ENCODE measurements around the gene CCDC85B. TPM values are rescaled to one million over a fixed set of nuclear protein-coding genes. Genes with fewer than 3 reads are reported as not detected.

CCDC85B gene
- total and polyA plus RNA-seq, 2 of the 8 experiments (the other 6 are each of a cell fraction or from before 2014, with no cell fraction given), result 19.8 to 30.8 TPM

DNA sequence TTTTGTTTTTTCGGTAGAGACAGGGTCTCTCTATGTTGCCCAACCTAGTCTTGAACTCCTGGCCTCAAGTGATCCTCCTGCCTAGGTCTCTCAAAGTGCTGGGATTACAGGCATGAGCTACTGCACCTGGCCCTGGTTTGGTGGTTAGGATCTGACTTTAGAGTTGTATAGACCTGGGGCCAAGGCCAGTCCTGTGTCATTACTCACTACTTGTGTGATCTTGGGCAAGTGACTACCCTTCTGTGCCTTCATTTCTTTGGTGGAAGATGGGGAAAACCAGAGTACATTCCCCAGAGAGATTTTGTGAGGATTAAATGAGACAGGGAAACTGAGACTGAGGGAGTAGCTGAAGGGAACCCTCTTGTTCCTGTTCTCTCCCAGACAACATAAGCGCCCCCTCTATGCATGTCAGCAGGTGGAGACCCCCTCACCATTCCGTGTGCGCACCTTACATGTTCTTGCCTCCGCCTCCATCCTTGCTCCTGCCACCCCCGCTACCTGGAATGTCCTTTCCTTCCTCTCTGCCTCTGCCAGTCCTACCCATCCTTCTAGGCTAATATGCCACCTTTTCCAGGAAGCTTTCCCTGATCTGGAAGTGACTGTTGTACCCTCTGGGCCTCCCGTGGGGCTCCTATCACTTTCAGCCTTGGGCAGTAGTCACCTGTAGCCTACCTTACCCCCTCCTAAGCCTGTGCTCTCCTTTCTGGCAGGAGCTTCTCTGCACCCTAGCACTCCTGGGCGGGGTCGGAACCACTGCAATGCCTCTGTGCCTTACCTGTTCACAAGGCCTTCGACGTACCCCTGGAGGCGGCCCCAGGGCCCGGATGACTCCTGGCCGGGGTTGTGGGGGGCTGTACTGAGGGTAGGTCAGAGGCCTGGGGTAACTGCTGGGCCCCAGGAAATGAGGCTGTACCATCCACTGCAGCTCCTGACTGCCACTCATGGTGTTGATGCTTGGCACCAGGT is 5.8 kb downstream of the CCDC85B start:
- Histone ChIP-seq H3K4me2 (ENCODE audit: insufficient read depth in 1 of 2, low read depth in 2 of 2, low read length in 2 of 2) (no peak overlapping the region), H3K79me1 (ENCODE audit: low read depth, low read length) (no peaks in the 10 kb centered on the region; the same call in 1 of the 2 replicates), H4K91ac (replicated peaks; ENCODE audit: insufficient read length, low read length) (no peak overlapping the region), H4K5ac (ENCODE audit: insufficient read length, low read depth, low read length) (no peak overlapping the region), H3K56ac (replicated peaks; ENCODE audit: insufficient read length, low read depth, low read length) (no peak overlapping the region), H3K4me1 (replicated peaks in 1 of 4; ENCODE audit: control insufficient read depth in 3 of 4, insufficient read depth in 4 of 4, low read length in 3 of 4) (peaks cover 3 to 18% (median 7%) of the 10 kb centered on the region in 4 experiments), H4K20me1 (replicated peaks in 1 of 2; ENCODE audit: control insufficient read depth in 1 of 2, insufficient read depth in 2 of 2, low read length in 2 of 2) (peaks cover 3 to 4% of the 10 kb centered on the region in 2 experiments), H3K27ac (ENCODE audit: low read depth, low read length) (no peak overlapping the region), H3K14ac (ENCODE audit: insufficient read length) (no peak overlapping the region), H3K18ac (ENCODE audit: extremely low read depth, low read length) (no peak overlapping the region), H3K23me2 (ENCODE audit: low read depth, low read length) (peaks cover 14% of the 10 kb centered on the region; the same call in 1 of the 2 replicates), H3K27me3 (replicated peaks in 1 of 4; ENCODE audit: control insufficient read depth in 3 of 4, extremely low read depth in 1 of 4, insufficient read depth in 3 of 4, low read length in 3 of 4) (peaks cover 11 to 25% (median 22%) of the 10 kb centered on the region in 4 experiments), H2BK120ac (replicated peaks; ENCODE audit: low read depth, low read length) (no peak overlapping the region), H4K8ac (ENCODE audit: extremely low read depth, insufficient read depth, low read length) (no peak overlapping the region), H2BK20ac (ENCODE audit: low read length) (no peak overlapping the region), H3K9me3 (ENCODE audit: insufficient read depth in 2 of 2, low read depth in 1 of 2, low read length in 1 of 2) (no peaks in the 10 kb centered on the region), H3K23ac (ENCODE audit: insufficient read length) (no peak overlapping the region), H2BK12ac (ENCODE audit: low read depth, low read length) (no peak overlapping the region), H3K36me3 (ENCODE audit: control insufficient read depth in 2 of 4, insufficient read depth in 4 of 4, low read length in 3 of 4) (no peaks in the 10 kb centered on the region), H3K4ac (replicated peaks; ENCODE audit: insufficient read length, low read depth, low read length) (no peak overlapping the region), H3K4me3 (ENCODE audit: extremely low read depth in 1 of 4, insufficient read depth in 2 of 4, low read depth in 3 of 4, low read length in 4 of 4) (no peak overlapping the region), H2BK15ac (ENCODE audit: low read length) (no peak overlapping the region), H3K9ac (replicated peaks in 1 of 4; ENCODE audit: extremely low read depth in 1 of 4, low read depth in 3 of 4, low read length in 3 of 4) (no peak overlapping the region), H3K79me2 (ENCODE audit: control insufficient read depth in 1 of 2, insufficient read depth in 2 of 2, low read length in 2 of 2) (no peaks in the 10 kb centered on the region), H2AK5ac (ENCODE audit: low read depth, low read length) (no peak overlapping the region), H2BK5ac (ENCODE audit: low read depth, low read length) (no peak overlapping the region), H2AFZ (ENCODE audit: low read length) (no peak overlapping the region)
- DNase-seq (ENCODE audit: low read depth in 1 of 2, low spot score in 2 of 2) (no peak), FAIRE-seq (no peak)
- WGBS, 2 experiments (ENCODE audit: extremely low coverage in 1 of 2, insufficient coverage in 1 of 2, insufficient read length in 1 of 2, insufficient replicate concordance in 2 of 2, low coverage in 1 of 2, low lambda C conversion rate in 2 of 2, missing lambda C conversion rate in 1 of 2), result 88% methylated on average over 13 of the region's 14 CpGs; no CpG with 5 or more reads in 1 of the 2 experiments
- ChIA-PET CTCF (ENCODE audit: partially characterized antibody) (interaction anchor here (0.9 to 15.0 kb wide), 10 partner anchors 9 to 302 kb away, joined by 3 to 281 read pairs (median 6); partner anchors contain the start of genes CCDC85B and FIBP), POLR2A (ENCODE audit: partially characterized antibody) (interaction anchor here (1.2 to 3.7 kb wide), 6 partner anchors 7 to 84 kb away, joined by 3 to 17 read pairs (median 4); partner anchors contain the start of gene MUS81)
- TF ChIP-seq SIN3A (conservative IDR thresholded peaks at IDR 0.05 in 1 of 2, IDR thresholded peaks at IDR 0.05 in 1 of 2; ENCODE audit: low read depth in 1 of 2, low read length in 2 of 2) (no peak), BRCA1 (IDR thresholded peaks at IDR 0.05; ENCODE audit: low read depth, low read length) (no peak), POLR2AphosphoS5 (IDR thresholded peaks at IDR 0.05; ENCODE audit: low read depth, low read length) (no peak), KDM4A (IDR thresholded peaks at IDR 0.05; ENCODE audit: low read depth, low read length, severe bottlenecking) (no peak), SAP30 (IDR thresholded peaks at IDR 0.05; ENCODE audit: insufficient read depth, insufficient replicate concordance, low read length) (no peak), NANOG (IDR thresholded peaks at IDR 0.05; ENCODE audit: insufficient read depth, low read depth, low read length, poor library complexity, severe bottlenecking) (no peak), CREB1 (IDR thresholded peaks at IDR 0.05) (no peak), EGR1 (IDR thresholded peaks at IDR 0.05; ENCODE audit: borderline replicate concordance, low read depth, low read length) (no peak), CHD1 (IDR thresholded peaks at IDR 0.05; ENCODE audit: low read depth, low read length) (no peak), TAF7 (optimal IDR thresholded peaks at IDR 0.05; ENCODE audit: borderline replicate concordance, low read depth, low read length) (no peak), ZNF274 (IDR thresholded peaks at IDR 0.05; ENCODE audit: borderline replicate concordance, extremely low read depth, low read length) (no peak)

All from H1 (cell line).